ENCODE data around the gene PTPRN. TPM values are rescaled to one million over a fixed set of nuclear protein-coding genes. Genes with fewer than 3 reads are reported as not detected.

Gene PTPRN
- total and polyA plus RNA-seq, 9 of the 15 experiments (the other 6 are each of a cell fraction or from before 2014, with no cell fraction given), result 0.15 to 2.4 (median 0.43) TPM; not detected in 1

DNA sequence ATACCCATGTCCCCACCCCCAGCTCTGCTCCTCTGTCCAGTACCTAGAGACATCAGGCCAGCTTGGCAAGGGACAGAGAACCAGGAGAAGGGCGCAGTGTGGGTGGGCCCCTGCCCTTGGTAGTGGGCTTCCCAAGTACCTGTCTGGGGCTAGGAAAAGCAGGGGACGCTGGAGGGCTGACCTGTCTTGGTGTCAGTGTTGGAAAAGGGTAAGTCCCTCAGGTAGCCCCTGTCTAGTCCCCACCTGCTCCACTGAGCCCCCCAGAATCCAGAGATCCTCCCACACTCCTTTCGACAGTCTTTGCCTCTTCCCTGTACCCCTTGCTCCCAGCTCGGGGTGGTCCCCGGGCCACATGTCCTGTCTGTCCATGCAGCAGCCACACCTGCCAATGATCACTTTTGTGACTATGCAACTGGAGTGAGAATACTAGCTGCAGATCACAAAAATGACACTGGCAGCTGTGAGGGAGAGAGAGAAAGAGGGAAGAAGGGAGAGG, 15.4 kb downstream of the PTPRN start (continued):
- TF ChIP-seq ZNF407 (IDR thresholded peaks at IDR 0.05; ENCODE audit: low read depth) (no peak), CBX5 (IDR thresholded peaks at IDR 0.05; ENCODE audit: borderline replicate concordance, low read depth) (no peak)
